GM23248 (cell line): ENCODE measurements around the gene WIPF2.

Experiments used
- EZH2 ChIP-seq: fragments of 200-600 bp; sonication (generic); IDR thresholded peaks from 2 replicates; pipeline ENCODE4 v1.6.1; 2018; ENCODE audit warnings: antibody characterized with exemption, mild to moderate bottlenecking; ENCODE audit not compliant: insufficient read depth, poor library complexity, severe bottlenecking
- EZH2phosphoT487 ChIP-seq: fragments of 200-600 bp; sonication (generic); IDR thresholded peaks from 2 replicates; pipeline ENCODE4 v1.6.1; 2018; ENCODE audit warnings: antibody characterized with exemption, moderate library complexity, mild to moderate bottlenecking, low read depth; ENCODE audit not compliant: insufficient read depth

DNA sequence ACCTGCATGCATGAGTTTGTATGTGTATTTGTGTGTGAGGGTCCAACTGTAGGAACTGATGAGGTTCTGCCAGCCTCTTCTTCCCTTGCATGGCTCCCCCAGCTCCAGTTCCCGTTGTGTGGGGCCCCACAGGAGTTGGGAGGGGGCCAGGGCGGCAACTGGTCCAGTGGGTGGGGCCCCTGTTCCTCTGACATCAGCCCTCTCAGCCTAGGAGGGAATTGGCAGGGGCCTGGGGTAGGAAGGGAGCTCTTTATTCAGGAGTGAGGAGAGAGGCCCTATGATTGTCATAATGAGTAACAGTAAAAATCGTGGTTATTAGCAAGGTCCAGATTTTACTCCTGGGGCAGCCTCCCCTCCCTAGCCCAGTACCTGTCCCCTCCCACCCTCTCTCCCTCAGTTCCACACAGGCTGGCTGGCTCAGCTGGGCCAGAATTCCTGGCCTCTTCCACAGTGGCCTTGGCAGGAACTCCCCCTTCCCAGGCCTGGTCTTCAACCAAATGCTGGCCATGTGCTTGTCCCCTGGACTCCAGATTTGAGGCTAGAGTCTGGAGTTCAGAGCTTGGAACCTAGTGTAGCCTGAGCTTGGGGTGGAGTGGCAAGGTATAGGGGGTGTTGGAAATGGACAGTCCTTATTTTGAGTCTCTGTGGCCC, 108.8 kb downstream of the WIPF2 start:
- TF ChIP-seq EZH2 (no peak), EZH2phosphoT487 (no peak)
